HG03196 (cell line): ENCODE results near the gene NOG.

Experiments used
- ATAC-seq: cut with Tn5 transposase; IDR thresholded peaks from one replicate; pipeline ENCODE4 v1.9.1; 2021; ENCODE audit not compliant: unreplicated experiment

The NOG gene

GRCh38 chr17:56596691-56597494 lies 3.4 kb downstream of the NOG start:
- no peak for ATAC-seq

GRCh38 chr17:56597495-56597990 lies 4.0 kb downstream of the NOG start:
- no peak for ATAC-seq

GRCh38 chr17:56598466-56598865 lies 5.0 kb downstream of the NOG start:
- ATAC-seq: no peak

- no peak for ATAC-seq
Measured at GRCh38 chr17:56599088-56599487, 5.6 kb downstream of the NOG start.

- no peak for ATAC-seq
Measured at GRCh38 chr17:56599566-56599965, 6.1 kb downstream of the NOG start.

- no peak for ATAC-seq
Measured at GRCh38 chr17:56600256-56600655, 6.8 kb downstream of the NOG start.

GRCh38 chr17:56601591-56601990 lies 8.1 kb downstream of the NOG start:
- no peak for ATAC-seq

GRCh38 chr17:56602292-56603130 lies 9.0 kb downstream of the NOG start:
- ATAC-seq: no peak

GRCh38 chr17:56603486-56604238 lies 10.2 kb downstream of the NOG start:
- ATAC-seq: no peak

- no peak for ATAC-seq
Measured at GRCh38 chr17:56604691-56605290, 11.3 kb downstream of the NOG start.

- no peak for ATAC-seq
Measured at GRCh38 chr17:56608944-56609343, 15.4 kb downstream of the NOG start.

- ATAC-seq: no peak
Measured at GRCh38 chr17:56610321-56610720, 16.8 kb downstream of the NOG start.

- no peak for ATAC-seq
Measured at GRCh38 chr17:56613131-56613530, 19.6 kb downstream of the NOG start.

GRCh38 chr17:56614522-56614921 lies 21.0 kb downstream of the NOG start:
- ATAC-seq: no peak

- ATAC-seq: no peak
Measured at GRCh38 chr17:56616239-56616638, 22.7 kb downstream of the NOG start.

GRCh38 chr17:56623383-56623782 lies 29.9 kb downstream of the NOG start:
- no peak for ATAC-seq

GRCh38 chr17:56624309-56624708 lies 30.8 kb downstream of the NOG start:
- no peak for ATAC-seq

GRCh38 chr17:56624912-56625311 lies 31.4 kb downstream of the NOG start:
- ATAC-seq: no peak

- no peak for ATAC-seq
Measured at GRCh38 chr17:56629531-56630075, 36.1 kb downstream of the NOG start.

GRCh38 chr17:56630202-56630601 lies 36.7 kb downstream of the NOG start:
- no peak for ATAC-seq

- no peak for ATAC-seq
Measured at GRCh38 chr17:56633681-56634080, 40.2 kb downstream of the NOG start.
